IMR-90 (cell line): Measurements from ENCODE around the gene POLR1A. TPM values are rescaled to one million over a fixed set of nuclear protein-coding genes. Genes with fewer than 3 reads are reported as not detected.

ENCODE experiments used
- ATAC-seq: fragments of 200-7000 bp; cut with Tn5 transposase; 2 replicates; pipeline ENCODE4 v1.9.1; 2020; ENCODE audit warnings: low read depth, mild to moderate bottlenecking, moderate library complexity
- BruUV-seq: library from RNA; stranded (reverse); fragments of 400-500 nt; replicated peaks from 2 replicates; lab custom pipeline; 2021; lab: Mats Ljungman, UMichigan
- CTCF ChIA-PET: fragments of 300-600 bp; formaldehyde crosslinking; extraction: SDS; loops from one replicate; lab custom pipeline; 2021; ENCODE audit warnings: antibody characterized with exemption; lab: Yijun Ruan, JAX
- POLR2A ChIA-PET: fragments of 300-600 bp; sonication (Branson Sonifier 250); formaldehyde crosslinking; loops from one replicate; lab custom pipeline; 2022; ENCODE audit warnings: antibody characterized with exemption; ENCODE audit not compliant: unreplicated experiment; lab: Charles Lee
- DNase-seq: peaks from one replicate; pipeline ENCODE4 v3.0.0; 2013
- H2AFZ ChIP-seq: replicated peaks from 2 replicates; pipeline ENCODE3; 2013; ENCODE audit warnings: low read length, mild to moderate bottlenecking; ENCODE audit not compliant: poor library complexity
- H2AK5ac ChIP-seq: 2 replicates; pipeline ENCODE4 v1.6.1; 2013; ENCODE audit warnings: low read depth, low read length, inconsistent platforms
- H2AK9ac ChIP-seq: replicated peaks from 2 replicates; pipeline ENCODE3; 2013; ENCODE audit warnings: mild to moderate bottlenecking, low read depth, low read length, moderate library complexity; ENCODE audit not compliant: poor library complexity
- H2BK120ac ChIP-seq: 2 replicates; pipeline ENCODE4 v1.6.1; 2013; ENCODE audit warnings: low read depth, low read length, inconsistent platforms
- H2BK15ac ChIP-seq: 3 replicates; pipeline ENCODE4 v1.6.1; 2013; ENCODE audit warnings: low read depth, low read length, inconsistent platforms
- H2BK20ac ChIP-seq: 2 replicates; pipeline ENCODE4 v1.6.1; 2013; ENCODE audit warnings: low read depth, mild to moderate bottlenecking, inconsistent platforms, low read length, moderate library complexity
- H2BK5ac ChIP-seq: 2 replicates; pipeline ENCODE4 v1.6.1; 2013; ENCODE audit warnings: mild to moderate bottlenecking, low read depth, low read length, inconsistent platforms; ENCODE audit not compliant: poor library complexity, severe bottlenecking
- H3K14ac ChIP-seq: replicated peaks from 2 replicates; pipeline ENCODE4 v1.6.1; 2013; ENCODE audit warnings: low read depth, low read length, inconsistent platforms
- H3K18ac ChIP-seq: 2 replicates; pipeline ENCODE4 v1.6.1; 2013; ENCODE audit warnings: low read depth, low read length, control low read depth
- H3K23ac ChIP-seq: 2 replicates; pipeline ENCODE4 v1.6.1; 2013; ENCODE audit warnings: low read depth, low read length, inconsistent platforms
- H3K27ac ChIP-seq: 2 replicates; pipeline ENCODE4 v1.5.1; 2013; ENCODE audit warnings: mild to moderate bottlenecking, control low read depth, low read length; ENCODE audit not compliant: insufficient read depth
- H3K27me3 ChIP-seq: 2 replicates; pipeline ENCODE4 v1.6.1; 2013; ENCODE audit warnings: low read length; ENCODE audit not compliant: control insufficient read depth, insufficient read depth
- H3K36me3 ChIP-seq: 2 replicates; pipeline ENCODE4 v1.6.1; 2013; ENCODE audit warnings: low read length, mixed read lengths; ENCODE audit not compliant: control insufficient read depth, insufficient read depth
- H3K4ac ChIP-seq: 2 replicates; pipeline ENCODE4 v1.6.1; 2013; ENCODE audit warnings: low read depth, low read length, inconsistent platforms
- H3K4me1 ChIP-seq: 2 replicates; pipeline ENCODE4 v1.6.1; 2013; ENCODE audit warnings: low read length, mixed read lengths; ENCODE audit not compliant: control insufficient read depth, insufficient read depth
- H3K4me2 ChIP-seq: 2 replicates; pipeline ENCODE4 v1.6.1; 2013; ENCODE audit warnings: low read depth, mild to moderate bottlenecking, control low read depth, low read length, moderate library complexity
- H3K4me3 ChIP-seq: 2 replicates; pipeline ENCODE4 v1.5.1; 2013; ENCODE audit warnings: low read depth, mild to moderate bottlenecking, control low read depth, low read length, moderate library complexity; ENCODE audit not compliant: insufficient read depth
- H3K56ac ChIP-seq: 2 replicates; pipeline ENCODE4 v1.6.1; 2013; ENCODE audit warnings: low read length, inconsistent platforms; ENCODE audit not compliant: insufficient read depth; ENCODE audit errors: extremely low read depth
- H3K79me1 ChIP-seq, 2 experiments: 2 replicates each; pipeline ENCODE4 v1.6.1; 2013; ENCODE audit warnings: low read length in 2 of 2, inconsistent platforms in 1 of 2, low read depth in 1 of 2
- H3K9ac ChIP-seq: 2 replicates; pipeline ENCODE4 v1.6.1; 2013; ENCODE audit warnings: low read depth, low read length, control low read depth
- H3K9me1 ChIP-seq: 2 replicates; pipeline ENCODE4 v1.6.1; 2013; ENCODE audit warnings: low read length, inconsistent platforms; ENCODE audit not compliant: insufficient read depth
- H3K9me3 ChIP-seq: 2 replicates; pipeline ENCODE4 v1.6.1; 2013; ENCODE audit warnings: low read length; ENCODE audit not compliant: control insufficient read depth, insufficient read depth
- H4K20me1 ChIP-seq: 2 replicates; pipeline ENCODE4 v1.6.1; 2013; ENCODE audit warnings: low read length, inconsistent platforms; ENCODE audit not compliant: insufficient read depth
- H4K5ac ChIP-seq: 2 replicates; pipeline ENCODE4 v1.6.1; 2013; ENCODE audit warnings: mild to moderate bottlenecking, low read depth, low read length, control low read depth
- H4K8ac ChIP-seq, 2 experiments: 2 replicates each; pipeline ENCODE4 v1.6.1; 2013; ENCODE audit warnings: low read depth in 2 of 2, low read length in 2 of 2, control low read depth in 1 of 2, inconsistent platforms in 1 of 2
- H4K91ac ChIP-seq: 2 replicates; pipeline ENCODE4 v1.6.1; 2013; ENCODE audit warnings: low read depth, low read length, inconsistent platforms; ENCODE audit not compliant: insufficient read depth
- CEBPB ChIP-seq: IDR thresholded peaks from 2 replicates; pipeline ENCODE4 v1.6.1; 2012; ENCODE audit warnings: low read depth, low read length, improper control_type of control experiment
- MAFK ChIP-seq: IDR thresholded peaks from 2 replicates; pipeline ENCODE4 v1.6.1; 2012; ENCODE audit warnings: low read depth, low read length, improper control_type of control experiment
- MAZ ChIP-seq: IDR thresholded peaks from 2 replicates; pipeline ENCODE4 v1.6.1; 2012; ENCODE audit warnings: low read depth, mild to moderate bottlenecking, low read length, improper control_type of control experiment, moderate library complexity, borderline replicate concordance
- MXI1 ChIP-seq: IDR thresholded peaks from 2 replicates; pipeline ENCODE4 v1.6.1; 2012; ENCODE audit warnings: low read depth, mild to moderate bottlenecking, low read length, moderate library complexity, borderline replicate concordance
- RFX5 ChIP-seq: IDR thresholded peaks from 2 replicates; pipeline ENCODE4 v1.8.0; 2012; ENCODE audit warnings: low read depth, mild to moderate bottlenecking, low read length, moderate library complexity
- WGBS, 2 experiments: methylation state at CpG; one replicate each; pipeline versions ENCODE4 v1.1.5 to v1.1.7; 2013; ENCODE audit warnings: missing lambda C conversion rate in 2 of 2; ENCODE audit not compliant: insufficient read length in 1 of 2; ENCODE audit errors: extremely low coverage in 2 of 2; 5-methylcytosine and 5-hydroxymethylcytosine counted together
- dilution Hi-C: fragments of 300-500 bp; cut with HindIII; formaldehyde crosslinking; loops from one replicate; pipeline ENCODE4 v1.14.3; 2018; ENCODE audit warnings: low sequenced_read_pairs; ENCODE audit not compliant: unreplicated experiment
- in situ Hi-C: fragments of 300-500 bp; cut with MboI; formaldehyde crosslinking; loops from 3 replicates; pipeline ENCODE4 v1.14.3; 2019; ENCODE audit warnings: low sequenced_read_pairs, inconsistent platforms, mixed read lengths
- intact Hi-C: fragments of 100-400 bp; cut with micrococcal nuclease; formaldehyde crosslinking; loops from 2 replicates; pipeline ENCODE4 v1.10.0; 2022
- polyA plus RNA-seq, 3 experiments: library from polyadenylated mRNA; depleted of rRNA; stranded (reverse); fragments of >200 nt; gene quantifications; 2 replicates each; pipeline ENCODE4 v1.2.3, GENCODE V29; 2012; ENCODE audit warnings: low replicate concordance in 1 of 3
- total RNA-seq: library from RNA; depleted of rRNA; stranded (reverse); fragments of >200 nt; gene quantifications from 2 replicates; pipeline ENCODE4 v1.2.3, GENCODE V29; 2012

Gene POLR1A
- total and polyA plus RNA-seq, 2 of the 4 experiments (the other 2 are of a cell fraction): 7.6 to 27.4 TPM

DNA sequence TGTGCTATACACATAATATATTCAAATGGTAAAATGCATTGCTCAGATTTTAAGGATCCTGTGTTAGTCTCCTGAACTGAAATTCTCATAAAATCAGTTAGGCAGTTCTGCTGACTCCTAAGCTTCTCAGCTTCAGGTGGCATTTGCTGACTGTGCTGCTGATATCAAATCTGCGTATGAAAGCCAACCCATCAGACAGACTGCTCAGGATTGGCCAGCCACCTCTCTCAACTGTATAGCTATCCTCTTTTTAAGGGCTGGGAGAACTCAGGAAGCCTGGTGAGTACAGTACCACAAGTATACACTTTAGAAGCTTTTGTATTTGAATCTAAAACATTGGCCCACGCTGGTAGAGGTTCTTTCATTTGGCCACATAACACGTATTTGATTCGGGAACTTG, 29.0 kb upstream of the POLR1A start:
- BruUV-seq: no TSS peak
- Histone ChIP-seq H3K36me3 (peaks cover 57% of the 10 kb centered on the region), H2AK9ac (no peak overlapping the region)

More for the DNA sequence above, 29.0 kb upstream of the POLR1A start:
- H2AK5ac ChIP-seq: no peak overlapping the region
- TF ChIP-seq MAFK (no peak), CEBPB (no peak), RFX5 (no peak), MAZ (no peak), MXI1 (no peak)
- ChIA-PET CTCF (interaction anchor here (0.6 kb wide), 1 partner anchor 239 kb away, joined by 3 read pairs; no protein-coding TSS in a partner anchor), POLR2A (no interaction called here)
- in situ Hi-C loops (no loop called here), intact Hi-C loops (loop anchor here (5.0 kb wide), 1 partner anchor 33 kb away; no protein-coding TSS in a partner anchor), dilution Hi-C loops (no loop called here)
- no peaks in the 10 kb centered on the region for H3K9me3 ChIP-seq
- H3K4me1 ChIP-seq: no peaks in the 10 kb centered on the region
- H3K9ac ChIP-seq: no peak overlapping the region
- no peak overlapping the region for H4K8ac ChIP-seq
- no peak overlapping the region for H2AFZ ChIP-seq
- H2BK120ac ChIP-seq: no peak overlapping the region
- H4K91ac ChIP-seq: no peak overlapping the region
- H4K20me1 ChIP-seq: no peaks in the 10 kb centered on the region
- H2BK5ac ChIP-seq: no peak overlapping the region
- no CpG with 5 or more reads among the region's 4 CpGs for WGBS, 2 experiments
- ATAC-seq: no peak
- H3K56ac ChIP-seq: no peak overlapping the region
- no peak overlapping the region for H3K14ac ChIP-seq
- no peak for DNase-seq
- H3K27ac ChIP-seq: no peak overlapping the region
- no peak overlapping the region for H3K4me3 ChIP-seq
- peaks cover 2 to 4% of the 10 kb centered on the region in 2 experiments; a peak in 2 of 4 replicates for H3K79me1 ChIP-seq
- no peak overlapping the region for H3K23ac ChIP-seq
- H4K5ac ChIP-seq: no peak overlapping the region
- no peak overlapping the region for H3K4me2 ChIP-seq
- no peaks in the 10 kb centered on the region for H3K27me3 ChIP-seq
- H3K18ac ChIP-seq: no peak overlapping the region
- no peak overlapping the region for H3K4ac ChIP-seq
- no peak overlapping the region for H2BK20ac ChIP-seq
- peaks cover 2% of the 10 kb centered on the region; the same call in 1 of the 2 replicates for H3K9me1 ChIP-seq
- H2BK15ac ChIP-seq: no peak overlapping the region
